OCI-LY7 (cell line): ENCODE results near the gene ANKDD1B.

Experiments used
- CTCF ChIP-seq: fragments of 200-600 bp; sonication (generic); conservative IDR thresholded peaks from 2 replicates; pipeline ENCODE4 v1.5.1; 2014; ENCODE audit warnings: mild to moderate bottlenecking, antibody characterized with exemption, low read length, moderate library complexity, mixed read lengths
- EZH2phosphoT487 ChIP-seq: fragments of 200-600 bp; sonication (generic); IDR thresholded peaks from 2 replicates; pipeline ENCODE4 v1.6.1; 2018; ENCODE audit warnings: low read depth, borderline replicate concordance, mild to moderate bottlenecking, mixed run types, antibody characterized with exemption, low read length, moderate library complexity, mixed read lengths

DNA sequence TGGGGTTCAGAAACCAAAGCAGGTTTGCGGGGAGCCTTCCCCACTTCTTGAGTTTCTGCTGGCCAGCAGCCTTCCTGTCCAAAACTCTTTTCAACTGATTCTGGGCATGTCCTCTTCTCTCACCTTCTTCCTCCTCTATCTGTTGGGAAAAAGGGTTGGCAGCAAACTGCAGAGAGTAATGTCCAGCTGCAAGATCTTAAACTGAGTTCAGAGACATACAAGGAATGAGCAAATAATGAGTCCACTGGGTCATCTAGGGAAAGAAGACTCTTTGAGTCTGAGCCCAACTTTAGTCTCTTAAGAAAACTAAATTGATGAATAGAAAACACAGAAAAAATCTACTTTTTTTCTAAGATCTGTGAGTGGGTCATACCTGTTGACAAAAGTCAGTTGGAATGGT, 16.5 kb downstream of the ANKDD1B start:
- TF ChIP-seq CTCF (no peak), EZH2phosphoT487 (no peak)
